ENCODE data around the gene HMGN4. TPM values are rescaled to one million over a fixed set of nuclear protein-coding genes. Genes with fewer than 3 reads are reported as not detected.

The HMGN4 gene
- total RNA-seq, 1 donor from 2014 or later, result 92.2 TPM

Other genes with a start within 250 kb of the HMGN4 start
- gene BTN3A2, start 173.2 kb upstream of the HMGN4 start, total RNA-seq, result 61.2 and 63.2 TPM in 2 replicates
- 23.9 and 24.6 TPM in 2 replicates for gene BTN2A2, start 155.3 kb upstream of the HMGN4 start, total RNA-seq
- gene BTN3A1, start 136.1 kb upstream of the HMGN4 start, total RNA-seq, result 34.8 and 38.6 TPM in 2 replicates
- 36.4 and 41.9 TPM in 2 replicates for gene BTN3A3, start 97.9 kb upstream of the HMGN4 start, total RNA-seq
- gene BTN2A1, start 80.4 kb upstream of the HMGN4 start, total RNA-seq, result 20.2 and 23.0 TPM in 2 replicates
- gene BTN1A1, start 38.1 kb upstream of the HMGN4 start, total RNA-seq, result not detected in 2 replicates
- 28.2 and 29.9 TPM in 2 replicates for gene ABT1, start 58.6 kb downstream of the HMGN4 start, total RNA-seq
- gene ZNF322, start 121.4 kb downstream of the HMGN4 start, total RNA-seq, result 10.4 and 11.3 TPM in 2 replicates

Data from activated T-helper 2 cell treated with anti-CD3 and anti-CD28 coated beads, Interferon-gamma antibody, Interleukin-2, Interleukin-4, amounts not matched to agents 10 μg/mL and 5 μg/mL and 100 μg/mL, durations not matched to agents 14 hours and 24 hours and 36 hours (primary cell).